ENCODE measurements around the gene ETFB. TPM values are rescaled to one million over a fixed set of nuclear protein-coding genes. Genes with fewer than 3 reads are reported as not detected.

Gene ETFB
- total RNA-seq, 1 donor from 2014 or later = 77.7 TPM

GRCh38 chr19:51387924-51388389 is 21.8 kb upstream of the ETFB start, which contains the start of gene LIM2:
TSS of gene LIM2 (minus strand) at chr19:51387974. CDS start at chr19:51387443, 531 bp downstream.
- no peaks in the 10 kb centered on the region for H3K4me1 Mint-ChIP-seq (ENCODE audit: low read depth, unreplicated experiment)
- TF ChIP-seq, protein P1, sequence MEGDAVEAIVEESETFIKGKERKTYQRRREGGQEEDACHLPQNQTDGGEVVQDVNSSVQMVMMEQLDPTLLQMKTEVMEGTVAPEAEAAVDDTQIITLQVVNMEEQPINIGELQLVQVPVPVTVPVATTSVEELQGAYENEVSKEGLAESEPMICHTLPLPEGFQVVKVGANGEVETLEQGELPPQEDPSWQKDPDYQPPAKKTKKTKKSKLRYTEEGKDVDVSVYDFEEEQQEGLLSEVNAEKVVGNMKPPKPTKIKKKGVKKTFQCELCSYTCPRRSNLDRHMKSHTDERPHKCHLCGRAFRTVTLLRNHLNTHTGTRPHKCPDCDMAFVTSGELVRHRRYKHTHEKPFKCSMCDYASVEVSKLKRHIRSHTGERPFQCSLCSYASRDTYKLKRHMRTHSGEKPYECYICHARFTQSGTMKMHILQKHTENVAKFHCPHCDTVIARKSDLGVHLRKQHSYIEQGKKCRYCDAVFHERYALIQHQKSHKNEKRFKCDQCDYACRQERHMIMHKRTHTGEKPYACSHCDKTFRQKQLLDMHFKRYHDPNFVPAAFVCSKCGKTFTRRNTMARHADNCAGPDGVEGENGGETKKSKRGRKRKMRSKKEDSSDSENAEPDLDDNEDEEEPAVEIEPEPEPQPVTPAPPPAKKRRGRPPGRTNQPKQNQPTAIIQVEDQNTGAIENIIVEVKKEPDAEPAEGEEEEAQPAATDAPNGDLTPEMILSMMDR (IDR thresholded peaks at IDR 0.05; ENCODE audit: partially characterized antibody, unreplicated experiment) = no peak
- peaks cover 2% of the 10 kb centered on the region for H3K9me3 Mint-ChIP-seq (ENCODE audit: unreplicated experiment)
- H3K36me3 Mint-ChIP-seq (ENCODE audit: unreplicated experiment) = no peaks in the 10 kb centered on the region
- no peak for DNase-seq
- no peak within 1 kb of the TSS for H3K27ac Mint-ChIP-seq (ENCODE audit: unreplicated experiment)
- H3K27me3 Mint-ChIP-seq (ENCODE audit: unreplicated experiment) = peaks cover 1% of the 10 kb centered on the region
- H3K4me3 Mint-ChIP-seq (ENCODE audit: unreplicated experiment) = peak within 1 kb of the TSS; percentile 20

DNA sequence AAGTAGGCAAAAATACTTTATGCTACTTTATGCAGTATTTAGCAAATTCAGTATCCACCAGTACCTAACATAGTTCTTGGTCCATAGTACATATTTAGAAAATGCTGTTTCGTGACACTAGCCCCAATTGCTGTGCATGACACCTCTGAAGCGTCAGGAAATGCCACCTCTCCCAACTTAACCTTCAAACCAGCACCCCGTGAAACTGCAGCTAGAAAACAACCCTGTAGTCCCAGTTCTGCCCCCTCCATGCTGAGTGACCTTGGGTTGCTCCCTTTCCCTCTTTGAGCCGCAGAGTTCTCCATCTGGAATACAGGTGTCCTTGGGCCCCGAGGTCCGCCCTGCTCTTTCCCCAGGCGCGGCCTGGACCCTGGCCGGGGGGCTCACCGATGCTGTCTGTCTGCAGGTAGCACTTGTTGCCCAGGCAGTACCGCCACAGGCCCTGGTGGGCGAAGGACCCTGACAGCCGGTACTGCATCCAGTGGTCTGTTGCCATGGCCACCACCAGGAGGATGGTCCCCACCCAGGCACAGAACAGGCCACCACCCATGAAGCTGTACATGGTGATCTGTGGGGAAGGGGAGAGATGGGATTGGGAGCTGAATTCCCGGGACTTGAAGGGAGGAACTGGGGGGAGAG is 20.8 kb upstream of the ETFB start:
- H3K27ac Mint-ChIP-seq (ENCODE audit: unreplicated experiment) = no peak overlapping the region
- DNase-seq = no peak
- no peaks in the 10 kb centered on the region for H3K36me3 Mint-ChIP-seq (ENCODE audit: unreplicated experiment)
- peaks cover 2% of the 10 kb centered on the region for H3K9me3 Mint-ChIP-seq (ENCODE audit: unreplicated experiment)
- no peaks in the 10 kb centered on the region for H3K4me1 Mint-ChIP-seq (ENCODE audit: low read depth, unreplicated experiment)
- TF ChIP-seq, protein P1 (IDR thresholded peaks at IDR 0.05; ENCODE audit: partially characterized antibody, unreplicated experiment) = no peak
- peaks cover 1% of the 10 kb centered on the region for H3K27me3 Mint-ChIP-seq (ENCODE audit: unreplicated experiment)
- no peak overlapping the region for H3K4me3 Mint-ChIP-seq (ENCODE audit: unreplicated experiment)

- Mint-ChIP-seq H3K27me3 (ENCODE audit: unreplicated experiment) (peaks cover 3% of the 10 kb centered on the region), H3K4me3 (ENCODE audit: unreplicated experiment) (no peak overlapping the region), H3K9me3 (ENCODE audit: unreplicated experiment) (no peaks in the 10 kb centered on the region), H3K4me1 (ENCODE audit: low read depth, unreplicated experiment) (no peaks in the 10 kb centered on the region), H3K36me3 (ENCODE audit: unreplicated experiment) (no peaks in the 10 kb centered on the region), H3K27ac (ENCODE audit: unreplicated experiment) (no peak overlapping the region)
- no peak for DNase-seq
- TF ChIP-seq, protein P1 (IDR thresholded peaks at IDR 0.05; ENCODE audit: partially characterized antibody, unreplicated experiment) = no peak
Observed at GRCh38 chr19:51382004-51382403, 15.8 kb upstream of the ETFB start.

GRCh38 chr19:51380379-51380778 is 14.2 kb upstream of the ETFB start:
- no peak for DNase-seq
- no peaks in the 10 kb centered on the region for H3K9me3 Mint-ChIP-seq (ENCODE audit: unreplicated experiment)
- H3K4me3 Mint-ChIP-seq (ENCODE audit: unreplicated experiment) = no peak overlapping the region
- H3K4me1 Mint-ChIP-seq (ENCODE audit: low read depth, unreplicated experiment) = no peaks in the 10 kb centered on the region
- H3K27ac Mint-ChIP-seq (ENCODE audit: unreplicated experiment) = no peak overlapping the region
- no peaks in the 10 kb centered on the region for H3K36me3 Mint-ChIP-seq (ENCODE audit: unreplicated experiment)
- H3K27me3 Mint-ChIP-seq (ENCODE audit: unreplicated experiment) = peaks cover 2% of the 10 kb centered on the region
- TF ChIP-seq, protein P1 (IDR thresholded peaks at IDR 0.05; ENCODE audit: partially characterized antibody, unreplicated experiment) = no peak

- Mint-ChIP-seq H3K36me3 (ENCODE audit: unreplicated experiment) (no peaks in the 10 kb centered on the region), H3K27ac (ENCODE audit: unreplicated experiment) (no peak overlapping the region), H3K9me3 (ENCODE audit: unreplicated experiment) (peaks cover 2% of the 10 kb centered on the region), H3K27me3 (ENCODE audit: unreplicated experiment) (peaks cover 7% of the 10 kb centered on the region), H3K4me1 (ENCODE audit: low read depth, unreplicated experiment) (no peaks in the 10 kb centered on the region), H3K4me3 (ENCODE audit: unreplicated experiment) (no peak overlapping the region)
- DNase-seq = no peak
- TF ChIP-seq, protein P1 (IDR thresholded peaks at IDR 0.05; ENCODE audit: partially characterized antibody, unreplicated experiment) = no peak
Observed at GRCh38 chr19:51377422-51377821, 11.2 kb upstream of the ETFB start.

Data from glutamatergic neuron (in vitro differentiated cells).